GM21737 (cell line): ENCODE measurements around the gene WDR93.

Experiments
- ATAC-seq: cut with Tn5 transposase; IDR thresholded peaks from one replicate; pipeline ENCODE4 v1.9.1; 2021; ENCODE audit warnings: mild to moderate bottlenecking, moderate library complexity; ENCODE audit not compliant: unreplicated experiment

WDR93 gene

DNA sequence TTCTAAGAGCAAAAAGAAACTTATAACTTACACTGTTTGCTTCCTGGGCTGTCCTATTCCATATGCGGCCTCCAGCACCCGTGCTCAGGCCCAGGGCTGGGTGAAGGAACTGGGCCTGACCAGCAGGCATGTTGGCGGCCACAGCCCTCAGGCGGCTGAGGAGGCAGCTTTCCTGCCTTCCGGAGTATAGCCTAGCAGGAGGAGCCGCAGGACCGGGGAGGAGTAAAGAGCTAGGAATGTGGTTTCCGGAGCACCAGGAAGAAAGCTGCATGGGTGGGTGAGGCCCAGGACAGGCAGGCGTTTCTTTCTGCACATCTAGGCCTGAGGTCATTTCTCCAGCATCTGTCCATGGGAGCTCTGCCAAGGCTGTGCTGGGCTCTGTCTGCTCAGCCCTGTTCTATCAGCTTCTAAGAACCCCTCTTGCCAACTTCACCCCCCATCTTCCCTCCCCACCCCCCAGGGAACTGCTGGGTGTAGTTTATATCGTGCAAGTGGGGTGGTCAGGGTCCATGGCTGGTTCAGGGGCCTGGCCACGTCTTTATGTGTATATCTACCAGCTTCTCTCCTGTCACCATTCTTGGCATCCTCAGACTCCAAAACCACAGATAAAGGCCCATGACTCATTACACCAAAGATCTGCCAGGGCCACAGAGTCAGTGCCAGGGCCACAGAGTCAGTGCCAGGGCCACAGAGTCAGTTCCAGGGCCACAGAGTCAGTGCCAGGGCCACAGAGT is 27.6 kb upstream of the WDR93 start:
- no peak for ATAC-seq

DNA sequence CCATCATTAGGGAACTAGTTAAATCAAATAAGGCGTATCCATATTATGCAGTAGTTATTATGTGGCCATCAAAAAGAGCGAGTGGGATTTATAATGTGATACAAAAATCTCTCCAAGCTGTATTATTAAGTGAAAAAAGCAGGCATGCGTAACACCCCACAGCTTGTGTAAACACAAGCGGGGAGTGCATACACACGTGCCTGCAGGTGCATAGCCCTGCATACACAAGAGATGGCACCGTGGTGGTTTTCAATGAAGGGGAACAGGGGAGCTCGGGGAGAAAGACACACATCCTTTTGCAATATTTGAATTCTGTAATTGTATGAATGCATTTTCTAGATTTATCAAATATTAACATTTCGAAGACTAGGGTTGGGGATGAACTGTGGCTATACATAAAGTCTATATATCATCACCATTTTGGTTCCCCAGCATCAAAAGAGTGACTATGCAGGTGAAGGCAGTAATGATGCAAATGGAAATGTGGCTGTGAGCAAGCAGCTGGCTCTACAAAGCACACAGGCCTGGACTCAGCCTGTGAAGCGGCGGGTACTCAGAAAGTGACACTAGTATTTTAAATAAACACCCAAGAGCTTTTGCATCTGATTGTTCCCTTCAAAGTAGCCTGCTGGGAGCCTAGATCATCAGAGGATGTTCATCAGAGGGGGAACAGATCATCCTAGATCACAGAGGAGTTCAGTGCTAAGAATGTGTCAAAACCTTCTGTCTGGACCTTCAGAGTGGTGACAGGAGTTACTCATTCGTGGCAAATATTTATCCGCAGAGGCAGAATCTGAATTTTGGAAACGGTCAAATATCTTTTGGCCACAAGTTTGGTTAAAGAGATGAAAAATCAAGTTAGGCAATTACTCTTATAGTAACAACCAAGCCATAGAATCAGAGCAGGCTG is 25.9 kb upstream of the WDR93 start:
- ATAC-seq, result no peak

DNA sequence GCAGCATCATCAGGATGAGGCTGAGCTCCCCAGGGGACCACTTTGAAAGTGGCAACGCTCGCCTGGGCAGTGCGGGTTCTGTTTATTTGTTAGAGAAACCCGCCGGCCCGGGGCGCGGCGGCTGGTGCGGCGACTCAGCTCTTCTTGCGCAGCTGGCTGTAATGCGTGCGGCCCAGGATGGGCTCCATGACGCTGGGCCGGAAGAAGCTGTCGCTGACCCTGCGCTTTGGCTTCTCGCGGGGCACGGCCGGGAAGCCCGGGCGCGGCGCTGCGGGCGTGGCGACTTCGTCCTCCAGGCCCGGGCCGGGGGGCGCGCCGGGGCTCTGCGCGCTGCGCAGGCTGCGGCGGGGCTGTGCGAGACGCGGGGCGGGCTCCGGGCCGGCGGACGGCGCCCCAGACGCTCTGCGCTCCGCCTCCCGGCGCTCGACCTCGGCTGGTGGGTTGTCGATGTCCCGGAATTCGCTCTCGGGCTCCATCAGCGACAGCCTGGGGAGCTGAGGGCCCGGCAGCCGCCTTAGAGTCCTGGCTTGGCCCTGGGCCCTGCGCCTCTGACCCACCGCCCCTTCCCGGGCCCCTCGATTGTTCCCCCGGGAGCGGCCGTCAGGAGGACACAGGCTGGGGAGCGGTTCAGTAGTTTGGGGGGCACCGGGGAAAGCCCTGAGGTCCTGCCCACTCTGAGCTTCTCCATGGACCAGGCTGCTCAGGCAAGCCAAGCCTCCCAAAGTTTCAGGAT is 25.0 kb upstream of the WDR93 start:
- no peak for ATAC-seq

DNA sequence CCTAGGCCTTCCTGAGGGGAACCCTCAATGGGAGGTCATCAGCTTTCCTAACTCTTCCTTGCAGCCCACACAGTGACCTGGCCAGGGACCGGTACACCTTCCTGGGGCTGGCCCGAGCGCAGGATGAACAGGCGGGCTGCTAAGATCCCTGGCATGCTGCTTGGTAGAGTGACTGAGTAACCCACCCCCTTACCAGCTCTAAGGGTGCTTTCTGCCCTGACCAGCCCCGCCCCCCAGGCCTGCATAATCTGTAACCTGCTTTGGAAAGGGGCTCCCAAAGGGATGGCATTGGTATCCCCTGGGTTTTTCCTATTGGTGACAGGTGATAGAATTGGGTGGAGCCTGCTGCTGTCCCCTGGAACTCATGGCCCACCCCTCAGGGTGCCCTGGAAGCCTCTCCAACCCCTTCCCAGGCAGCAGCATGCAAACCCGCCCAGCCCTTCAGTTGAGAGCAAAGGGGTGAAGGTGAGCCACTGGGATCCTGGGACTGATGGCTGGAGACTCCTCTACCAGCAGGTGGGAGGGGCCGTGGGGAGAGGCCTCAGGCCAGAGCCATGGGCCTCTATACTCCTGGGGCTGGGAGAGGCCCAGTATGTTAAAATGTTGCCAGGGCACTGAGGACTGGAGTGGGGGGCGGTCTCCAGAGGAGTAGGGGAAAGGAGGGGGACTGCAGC is 24.3 kb upstream of the WDR93 start:
- no peak for ATAC-seq

DNA sequence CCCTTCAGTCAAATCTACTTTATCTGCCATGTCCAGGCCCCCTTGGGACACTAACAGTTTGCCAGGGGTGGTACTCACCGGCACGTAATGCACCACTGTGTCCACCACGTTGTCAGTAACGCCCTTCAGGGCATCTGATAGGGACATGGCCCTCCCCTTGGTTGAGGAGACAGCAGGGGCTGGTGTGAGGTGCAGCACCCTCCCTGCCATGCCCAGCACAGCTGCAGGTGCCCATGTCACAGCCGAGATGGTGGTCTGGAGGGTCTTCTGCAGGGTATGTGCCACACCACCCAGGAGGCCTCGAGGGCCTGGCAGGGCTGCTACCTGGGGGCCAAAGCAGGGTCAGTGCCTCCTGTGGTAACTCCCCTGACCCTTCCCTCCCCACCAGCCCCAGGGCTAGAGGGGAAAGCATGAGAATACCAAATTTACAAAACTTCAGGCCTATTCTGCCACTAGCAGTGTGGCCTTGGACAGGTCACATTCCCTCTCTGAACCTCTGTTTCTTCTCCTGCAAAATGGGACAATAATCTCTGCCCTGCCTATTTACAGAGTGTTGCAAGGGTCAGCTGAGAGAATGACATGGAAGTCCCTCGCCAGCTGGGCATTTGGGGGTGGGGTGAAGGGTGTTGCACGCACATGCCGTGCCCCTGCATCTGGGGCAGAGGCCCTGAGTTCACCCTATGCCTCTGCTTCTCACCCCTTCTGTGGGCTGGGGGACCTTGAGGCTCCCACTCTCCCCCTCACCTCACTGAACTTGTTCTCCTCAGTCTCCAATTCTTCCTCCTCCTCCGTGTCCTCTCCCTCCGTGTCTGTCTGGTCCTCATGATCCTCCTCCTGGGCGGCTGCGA is 23.5 kb upstream of the WDR93 start:
- no peak for ATAC-seq

DNA sequence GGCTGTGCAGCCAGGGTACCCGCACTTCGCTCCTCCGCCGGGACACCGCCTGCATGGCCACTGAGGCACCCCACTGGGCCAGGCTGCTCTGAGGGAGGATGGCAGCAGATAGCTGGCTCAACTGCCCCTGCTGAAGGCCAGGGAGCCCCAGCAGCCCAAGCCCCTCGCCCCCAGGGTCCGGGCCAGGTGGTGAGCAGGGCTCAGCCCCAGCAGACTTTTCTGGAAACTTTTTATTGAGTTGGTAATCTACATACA is 23.0 kb upstream of the WDR93 start:
- ATAC-seq, result no peak

DNA sequence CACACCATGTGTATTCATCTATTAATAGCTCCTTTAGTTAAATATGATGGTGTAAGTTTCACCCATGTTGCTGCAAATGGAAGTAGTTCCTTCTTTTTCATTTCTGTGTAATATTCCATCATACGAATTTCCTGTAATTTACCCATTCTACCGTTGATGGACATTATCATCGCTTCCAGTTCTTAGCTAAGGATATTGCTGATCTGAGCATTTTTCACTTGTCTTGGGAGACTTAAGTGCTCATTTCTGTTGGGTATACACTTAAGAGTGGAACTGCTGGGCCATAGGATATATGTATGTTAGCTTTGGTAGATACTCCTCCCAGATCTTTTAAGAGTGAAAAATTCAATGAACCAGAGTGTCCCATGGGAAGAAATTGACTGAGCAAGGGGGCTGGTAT is 22.4 kb upstream of the WDR93 start:
- no peak for ATAC-seq

DNA sequence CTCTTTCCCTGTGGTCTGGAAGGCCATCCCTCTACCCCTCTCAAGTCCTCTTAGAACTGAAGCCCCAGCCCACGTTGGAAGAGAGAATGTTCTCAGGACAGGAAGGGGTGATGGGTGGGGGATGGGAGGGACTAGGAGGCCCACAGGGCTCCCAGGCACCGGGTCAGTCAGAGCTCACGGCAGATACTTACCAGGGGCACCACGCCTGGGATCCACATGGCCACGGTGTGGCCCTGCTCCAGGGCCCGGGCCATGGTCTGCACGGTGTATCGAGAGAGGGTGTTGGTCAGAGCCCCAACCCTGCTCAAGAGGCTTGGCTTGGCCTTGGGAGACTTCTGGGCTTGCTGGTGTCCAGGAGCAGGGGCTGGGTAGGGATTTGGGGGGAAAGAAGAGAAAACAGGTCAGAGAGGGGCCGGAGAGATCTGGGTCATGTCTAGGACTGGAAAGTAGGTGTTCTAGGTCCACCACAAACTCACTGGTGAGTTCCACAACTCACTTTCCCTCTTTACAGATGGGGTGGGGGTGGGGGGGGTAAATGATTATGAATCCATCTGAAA is 21.2 kb upstream of the WDR93 start:
- ATAC-seq, result no peak

DNA sequence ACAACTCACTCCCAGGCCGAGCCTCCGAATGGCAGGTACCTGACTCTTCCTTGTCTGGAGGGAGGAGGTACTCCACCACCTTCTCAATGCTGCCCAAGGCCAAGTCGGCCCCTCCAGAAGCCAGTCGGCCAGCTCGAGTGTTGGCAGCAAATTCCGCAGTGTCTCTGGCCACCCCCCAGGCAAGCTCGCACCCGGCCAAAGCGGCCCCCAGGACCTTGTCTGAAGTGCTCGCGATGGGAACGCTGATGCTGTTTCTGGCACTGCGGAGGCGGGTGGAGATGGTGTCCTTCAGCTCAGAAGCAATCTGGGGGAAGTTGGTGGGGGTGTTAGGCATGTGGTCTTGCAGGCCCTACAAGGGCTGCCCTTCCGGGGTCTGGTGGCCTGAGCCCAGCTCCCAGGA is 20.7 kb upstream of the WDR93 start:
- ATAC-seq, result no peak

DNA sequence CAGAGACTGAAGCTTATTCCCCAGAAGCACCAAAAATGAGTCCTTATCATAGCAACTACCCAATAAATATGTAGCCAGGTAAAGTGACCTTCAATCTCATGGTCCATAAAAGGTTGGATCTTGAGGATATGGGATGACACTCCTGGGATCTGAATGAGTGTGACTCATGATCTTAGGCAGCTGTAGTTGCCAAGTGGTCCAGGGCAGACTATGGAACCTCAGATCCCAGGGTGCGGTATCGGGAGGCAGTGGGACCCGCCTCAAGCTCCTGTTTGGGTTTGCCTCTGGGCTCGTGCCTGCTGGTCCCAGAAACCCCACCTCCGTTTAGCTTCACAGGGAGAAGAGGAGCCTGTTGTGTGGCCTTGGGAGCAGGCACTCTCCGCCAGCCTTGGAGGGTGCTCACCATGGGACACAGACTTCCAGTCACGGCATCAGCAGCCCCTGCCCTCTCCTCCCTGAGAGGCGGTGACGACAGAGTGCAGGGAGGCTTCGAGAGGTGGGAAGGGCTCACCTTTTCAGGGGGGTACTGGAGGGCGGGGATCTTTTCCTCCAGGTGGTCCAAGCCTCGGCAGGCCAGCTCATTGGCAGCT is 19.5 kb upstream of the WDR93 start:
- ATAC-seq, result no peak

DNA sequence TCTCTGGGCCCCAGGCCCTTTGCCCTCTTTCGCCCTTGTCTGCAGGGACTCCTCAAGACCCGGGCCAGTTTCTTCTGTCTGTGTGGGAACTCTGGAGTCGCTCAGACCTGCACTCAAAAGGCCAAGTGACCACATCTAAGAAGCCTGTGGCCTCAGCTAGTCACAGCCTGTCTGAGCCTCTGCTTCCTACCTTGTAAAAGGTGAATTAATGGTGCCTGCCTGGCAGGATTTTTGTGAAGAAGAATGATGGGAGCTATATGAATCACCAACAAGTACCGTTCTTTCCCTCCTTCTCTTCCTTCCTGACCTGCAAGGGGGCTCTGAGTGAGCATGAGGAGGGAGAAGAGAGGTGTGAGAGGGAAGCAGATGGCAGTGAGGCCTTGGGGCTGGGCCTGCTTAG is 18.9 kb upstream of the WDR93 start:
- no peak for ATAC-seq

DNA sequence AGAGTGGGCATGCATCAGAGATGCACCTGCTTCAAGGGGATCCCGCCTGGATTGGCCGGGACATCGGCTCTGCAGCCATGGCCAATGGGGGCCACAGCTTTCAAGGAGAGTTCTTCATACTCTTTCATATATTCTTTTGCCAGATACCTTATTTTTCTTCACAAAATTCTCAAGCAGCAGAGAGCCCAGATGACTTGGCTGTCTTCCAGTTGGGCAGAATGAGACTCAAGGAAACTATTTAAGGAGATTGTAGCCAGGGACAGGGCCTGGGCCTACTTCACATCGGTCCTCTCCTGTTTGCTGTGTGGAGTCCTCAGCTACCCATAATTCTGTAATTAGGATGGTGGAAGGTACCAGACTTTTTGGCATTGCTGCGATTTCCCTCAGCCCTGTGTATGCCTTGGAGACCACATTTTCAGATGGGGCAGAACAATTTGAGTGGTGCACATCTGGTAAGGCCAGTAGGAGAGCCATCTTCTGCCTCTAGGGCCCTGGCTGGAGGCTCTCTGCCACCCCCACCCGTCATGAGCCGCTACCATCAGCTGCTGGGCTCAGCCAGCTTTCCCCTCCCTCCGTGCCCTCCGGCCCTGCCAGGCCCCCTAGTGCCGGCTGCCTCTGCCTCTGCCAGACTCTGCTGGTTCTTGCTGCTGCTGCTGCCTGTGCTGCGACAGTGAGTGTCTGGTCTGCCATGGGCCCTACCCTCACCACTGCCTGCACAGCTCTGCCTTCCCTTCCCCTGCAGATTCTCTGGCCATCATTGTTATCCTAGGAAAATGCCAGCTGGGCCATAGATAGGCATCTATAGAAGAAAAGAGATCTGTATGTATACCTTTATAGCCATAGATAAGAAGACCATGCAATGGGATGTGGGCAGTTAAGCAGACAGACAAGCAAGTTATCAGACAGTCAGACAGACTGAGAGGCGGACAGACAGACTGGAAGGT is 18.1 kb upstream of the WDR93 start:
- ATAC-seq, result no peak

DNA sequence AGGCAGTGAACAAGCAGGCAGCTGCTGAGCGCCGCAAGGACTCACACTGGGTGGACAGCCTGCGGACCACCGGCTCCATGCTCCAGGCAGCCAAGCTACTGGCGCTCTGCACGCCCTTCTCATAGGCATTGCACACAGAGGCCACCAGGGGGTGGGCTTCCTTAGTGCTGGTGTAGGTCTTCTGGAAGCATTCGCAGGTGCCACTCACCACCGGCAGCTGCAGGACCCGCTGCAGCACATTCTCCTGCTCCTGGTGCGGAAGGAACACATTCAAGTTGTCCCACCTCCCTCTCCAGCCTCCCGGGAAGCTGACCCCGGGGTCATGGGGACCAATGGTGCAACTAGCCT is 17.5 kb upstream of the WDR93 start:
- ATAC-seq, result no peak

DNA sequence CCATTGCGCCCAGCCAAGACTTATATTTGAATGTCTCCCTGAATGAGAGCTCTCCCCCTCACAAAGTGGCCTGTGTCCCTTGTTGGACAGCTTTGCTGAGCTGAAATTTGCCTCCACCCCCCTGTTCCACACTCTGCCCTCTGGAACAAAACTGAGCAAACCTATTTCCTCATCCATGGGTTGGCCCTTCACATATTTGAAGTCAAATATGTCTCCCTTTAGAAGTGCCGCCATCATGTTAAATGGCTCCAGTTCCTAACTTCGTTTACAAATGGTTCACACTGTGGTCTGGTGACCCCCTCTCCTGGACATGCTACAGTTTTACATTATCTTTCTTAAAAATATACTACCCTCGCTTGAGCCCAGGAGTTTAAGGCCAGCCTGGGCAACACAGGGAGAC is 16.1 kb upstream of the WDR93 start:
- no peak for ATAC-seq

DNA sequence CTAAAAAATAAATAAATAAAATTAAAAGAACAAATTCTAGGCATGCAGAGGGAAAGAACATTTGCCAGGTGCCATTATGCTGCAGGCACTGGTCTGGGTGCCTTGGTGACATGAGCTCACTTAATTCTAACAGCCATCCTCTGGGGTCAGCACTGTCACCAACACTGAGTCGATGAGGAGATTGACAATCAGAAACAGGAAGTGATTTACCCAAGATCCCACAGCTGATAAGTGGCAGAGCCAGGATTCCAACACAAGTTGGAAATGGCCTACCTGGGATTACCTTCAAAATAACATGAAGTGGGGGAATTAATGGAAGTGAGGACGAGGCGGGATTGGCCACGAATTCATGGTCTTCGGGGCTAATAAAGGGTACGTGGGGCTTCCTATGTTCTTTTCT is 15.0 kb upstream of the WDR93 start:
- ATAC-seq, result no peak

DNA sequence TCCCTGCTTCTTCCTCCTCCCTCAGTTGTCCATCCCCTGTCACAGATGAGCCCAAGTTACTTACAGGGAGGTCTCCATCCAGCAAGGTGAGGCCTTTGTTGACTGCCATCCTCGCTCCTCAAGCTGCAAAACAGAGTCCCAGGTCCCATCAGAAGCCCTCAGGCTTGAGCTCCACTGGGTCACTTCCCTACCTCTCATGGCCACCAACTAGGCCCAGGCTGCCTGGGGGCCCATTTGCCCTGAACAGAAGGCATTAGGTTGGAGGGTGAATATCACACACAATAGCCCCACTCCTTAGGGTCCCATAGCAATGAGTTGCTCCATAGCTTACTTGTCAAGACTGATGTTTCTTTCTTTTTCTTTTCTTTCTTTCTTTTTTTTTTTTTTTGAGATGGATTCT is 13.2 kb upstream of the WDR93 start:
- no peak for ATAC-seq

DNA sequence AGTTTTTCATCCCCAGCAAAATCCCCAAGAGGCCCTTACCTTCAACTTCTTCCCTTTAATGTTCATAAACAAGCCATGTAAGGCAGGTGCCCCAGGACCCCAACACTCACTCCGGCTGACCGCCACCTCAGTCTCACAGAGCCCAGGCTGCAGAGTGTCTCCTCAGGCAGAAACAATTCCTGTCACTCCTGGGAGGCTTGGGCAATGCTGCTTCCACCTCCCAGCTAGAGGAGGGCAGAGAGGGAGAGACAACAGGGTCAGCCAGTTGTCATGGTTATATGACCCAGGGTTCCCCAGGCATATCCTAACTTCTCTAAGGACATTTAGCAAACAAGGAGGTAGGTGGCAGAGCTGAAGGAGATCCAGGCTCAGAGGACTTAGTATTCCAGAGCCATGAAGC is 11.4 kb upstream of the WDR93 start, which contains the start of gene PLIN1:
Gene PLIN1, minus strand, starts transcription at position 156 of the 400 bp plus-strand sequence. CDS start 1,878 bp downstream, outside the sequence.
- ATAC-seq, result no peak

DNA sequence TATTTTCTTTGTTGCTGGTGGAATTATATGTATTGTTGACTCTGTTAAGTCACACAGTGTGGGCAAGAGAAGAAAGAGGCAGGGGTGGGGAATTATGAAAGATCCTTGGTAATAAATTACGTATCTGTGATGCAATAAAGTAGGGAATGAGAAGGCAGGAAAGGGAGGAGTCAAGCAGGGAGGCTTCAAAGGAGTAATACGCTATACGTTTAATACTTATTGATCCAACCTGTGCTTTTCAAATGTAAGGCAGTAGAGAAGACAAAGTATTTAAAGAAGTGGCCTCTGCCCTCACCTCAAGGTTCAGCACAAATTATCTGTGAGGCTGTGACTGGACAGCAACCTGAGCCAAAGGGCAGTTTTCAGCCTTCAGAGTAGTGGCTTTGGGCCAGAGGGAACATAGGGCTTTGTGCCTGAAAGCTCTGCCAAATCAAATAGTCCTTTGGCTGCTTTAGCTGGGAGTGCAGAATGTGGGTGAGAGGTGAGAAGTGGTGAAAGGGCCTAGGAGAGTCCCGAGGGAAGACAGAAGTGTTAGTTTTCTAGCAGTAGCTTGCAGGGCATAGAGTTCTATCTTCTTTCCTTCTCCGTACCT is 10.2 kb upstream of the WDR93 start:
- no peak for ATAC-seq
